CD14-positive monocyte (primary cell): Measurements from ENCODE around the gene PTMS. TPM values are rescaled to one million over a fixed set of nuclear protein-coding genes. Genes with fewer than 3 reads are reported as not detected.

Source experiments
- DNase-seq, 3 donors: peaks; one replicate each; pipeline ENCODE4 v3.0.0-alpha.2; 2011 to 2022
- H2AFZ ChIP-seq: 2 replicates; pipeline ENCODE4 v1.6.0; 2012; ENCODE audit warnings: mild to moderate bottlenecking, low read depth, low read length, inconsistent platforms; ENCODE audit not compliant: insufficient read depth, poor library complexity, severe bottlenecking
- H3K27ac ChIP-seq, 2 donors: 1 replicate in 1 of 2; 2 replicates in 1 of 2; pipeline ENCODE4 v1.5.1; 2012 to 2013; ENCODE audit warnings: low read length in 2 of 2, control low read depth in 1 of 2, inconsistent platforms in 1 of 2, low read depth in 1 of 2, mild to moderate bottlenecking in 1 of 2
- H3K27me3 ChIP-seq, 2 donors: one replicate each; pipeline versions ENCODE4 v1.6.0 to v1.6.1; 2011 to 2013; ENCODE audit warnings: low read length in 2 of 2; ENCODE audit not compliant: control insufficient read depth in 2 of 2, insufficient read depth in 2 of 2
- H3K36me3 ChIP-seq, 2 donors: replicated peaks in 1 of 2; 1 replicate in 1 of 2; 2 replicates in 1 of 2; pipeline versions ENCODE4 v1.5.1 to v1.6.1; 2012 to 2013; ENCODE audit warnings: low read length in 2 of 2, control low read depth in 1 of 2, inconsistent platforms in 1 of 2, mild to moderate bottlenecking in 1 of 2; ENCODE audit not compliant: insufficient read depth in 2 of 2, control insufficient read depth in 1 of 2
- H3K4me1 ChIP-seq, 2 donors: 1 replicate in 1 of 2; 2 replicates in 1 of 2; pipeline versions ENCODE4 v1.5.1 to v1.6.1; 2012 to 2013; ENCODE audit warnings: low read length in 2 of 2, control low read depth in 1 of 2, inconsistent platforms in 1 of 2, mild to moderate bottlenecking in 1 of 2, moderate library complexity in 1 of 2; ENCODE audit not compliant: insufficient read depth in 2 of 2, control insufficient read depth in 1 of 2
- H3K4me2 ChIP-seq: replicated peaks from 2 replicates; pipeline ENCODE3; 2012; ENCODE audit warnings: low read length, moderate library complexity, mild to moderate bottlenecking; ENCODE audit not compliant: poor library complexity, severe bottlenecking; ENCODE audit errors: extremely low read depth
- H3K4me3 ChIP-seq, 3 experiments: fragments of 200-600 bp in 1 of 3; sonication (generic) in 1 of 3; replicated peaks in 1 of 3; 1 replicate in 2 of 3; 2 replicates in 1 of 3; pipeline ENCODE4 v1.5.1; 2011 to 2013; ENCODE audit warnings: low read length in 3 of 3, mild to moderate bottlenecking in 3 of 3, control low read depth in 2 of 3, low read depth in 2 of 3, inconsistent platforms in 1 of 3, moderate library complexity in 1 of 3
- H3K79me2 ChIP-seq: 2 replicates; pipeline ENCODE4 v1.6.0; 2012; ENCODE audit warnings: mild to moderate bottlenecking, control low read depth, inconsistent platforms, low read length, moderate library complexity; ENCODE audit not compliant: insufficient read depth
- H3K9ac ChIP-seq: 2 replicates; pipeline ENCODE4 v1.6.0; 2017; ENCODE audit warnings: low read length, mild to moderate bottlenecking; ENCODE audit not compliant: insufficient read depth, poor library complexity, severe bottlenecking
- H3K9me3 ChIP-seq, 2 donors: replicated peaks in 1 of 2; 1 replicate in 1 of 2; 2 replicates in 1 of 2; pipeline versions ENCODE4 v1.5.1 to v1.6.1; 2012 to 2013; ENCODE audit warnings: low read length in 2 of 2, control low read depth in 1 of 2; ENCODE audit not compliant: control insufficient read depth in 1 of 2, insufficient read depth in 1 of 2
- H4K20me1 ChIP-seq: 2 replicates; pipeline ENCODE4 v1.6.0; 2012; ENCODE audit warnings: mild to moderate bottlenecking, low read length, control low read depth, moderate library complexity; ENCODE audit not compliant: insufficient read depth
- H3K27ac Mint-ChIP-seq, 7 donors: one replicate each; pipeline ENCODE4 v1.8.0; 2020; ENCODE audit warnings: mild to moderate bottlenecking in 7 of 7, mixed read lengths in 7 of 7, moderate library complexity in 6 of 7, inconsistent platforms in 2 of 7
- H3K27me3 Mint-ChIP-seq, 3 donors: one replicate each; pipeline ENCODE4 v1.8.0; 2021 to 2022; ENCODE audit warnings: low read depth in 3 of 3, mild to moderate bottlenecking in 3 of 3, mixed read lengths in 3 of 3, moderate library complexity in 3 of 3, inconsistent platforms in 1 of 3
- H3K36me3 Mint-ChIP-seq, 2 donors: one replicate each; pipeline ENCODE4 v1.8.0; 2020; ENCODE audit warnings: mixed read lengths in 2 of 2, inconsistent platforms in 1 of 2, mild to moderate bottlenecking in 1 of 2
- H3K4me1 Mint-ChIP-seq: one replicate; pipeline ENCODE4 v1.8.0; 2020; ENCODE audit warnings: mild to moderate bottlenecking, mixed read lengths
- H3K4me3 Mint-ChIP-seq, 2 donors: one replicate each; pipeline ENCODE4 v1.8.0; 2020; ENCODE audit warnings: mild to moderate bottlenecking in 2 of 2, mixed read lengths in 2 of 2, moderate library complexity in 1 of 2
- H3K9me3 Mint-ChIP-seq, 7 donors: one replicate each; pipeline ENCODE4 v1.8.0; 2020 to 2022; ENCODE audit warnings: mixed read lengths in 7 of 7, mild to moderate bottlenecking in 6 of 7, moderate library complexity in 6 of 7, inconsistent platforms in 2 of 7
- WGBS: methylation state at CpG from one replicate; pipeline ENCODE4 v1.1.5; 2013; ENCODE audit warnings: missing lambda C conversion rate; ENCODE audit not compliant: insufficient coverage; 5-methylcytosine and 5-hydroxymethylcytosine counted together
- intact Hi-C, 2 donors: fragments of 100-400 bp; cut with micrococcal nuclease; formaldehyde crosslinking; loops; one replicate each; pipeline versions ENCODE4 v1.15.0 to v1.15.1; 2023
- polyA plus RNA-seq, 3 donors: library from polyadenylated mRNA; depleted of rRNA in 1 of 3; unstranded in 2 of 3; stranded (reverse) in 1 of 3; fragments of 300-500 nt in 2 of 3; fragments of >200 nt in 1 of 3; fragmentation: Illumina TruSeq in 2 of 3; gene quantifications; 1 replicate in 2 of 3; 2 replicates in 1 of 3; pipeline ENCODE4 v1.2.3, GENCODE V29; 2012 to 2021
- TF ChIP-seq, protein P1 (sequence below): fragments of 200-600 bp; IDR thresholded peaks from one replicate; pipeline ENCODE4 v1.8.0; 2022; ENCODE audit warnings: antibody characterized with exemption, mild to moderate bottlenecking

The PTMS gene
- polyA plus RNA-seq, 3 donors: 2.4 to 9.7 (median 2.6) TPM

DNA sequence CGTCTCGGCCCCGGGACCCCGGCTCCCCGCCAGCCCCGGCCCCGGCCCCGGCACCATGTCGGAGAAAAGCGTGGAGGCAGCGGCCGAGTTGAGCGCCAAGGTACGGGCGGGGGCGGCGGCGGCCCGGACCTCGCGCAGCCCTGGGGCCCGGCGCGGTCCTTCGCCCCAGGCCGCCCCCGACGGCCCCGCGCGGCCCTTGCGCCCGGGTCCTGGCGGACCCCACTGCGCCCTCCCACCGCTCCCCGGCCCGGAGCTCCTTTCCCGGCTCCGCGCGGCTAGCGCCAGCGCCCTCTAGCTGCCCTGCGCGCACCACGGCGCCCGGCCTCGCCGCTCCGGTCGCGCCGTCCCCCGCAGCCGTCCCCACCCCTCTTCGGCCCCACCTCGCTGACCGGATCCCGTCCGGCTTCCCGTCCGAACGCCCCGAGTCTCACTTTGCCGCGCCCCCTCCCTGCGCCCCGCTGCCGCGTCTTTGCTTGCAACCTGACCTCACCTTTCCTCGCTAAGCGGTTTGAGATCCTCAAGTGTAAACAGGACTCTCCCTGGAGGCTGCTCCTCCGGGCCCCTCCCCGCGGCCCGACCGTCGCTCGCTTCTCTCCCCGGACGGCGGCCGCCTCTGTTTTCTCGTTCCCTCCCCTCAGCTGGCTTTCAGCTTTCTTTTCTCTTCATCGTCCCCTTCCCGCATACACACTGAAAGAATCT, 637 bp downstream of the PTMS start:
- H2AFZ ChIP-seq: peak overlapping the region; percentile 80
- H3K4me3 Mint-ChIP-seq: peak overlapping the region; percentile 84 to 91
- peak; percentile 43 to 68 (median 62) for DNase-seq
- peaks cover 0 to 9% (median 5%) of the 10 kb centered on the region in 7 donors for H3K9me3 Mint-ChIP-seq
- intact Hi-C loops: no loop called here
- H3K79me2 ChIP-seq: no peaks in the 10 kb centered on the region
- no peak overlapping the region for H3K27ac ChIP-seq
- peaks cover 49% of the 10 kb centered on the region for H3K4me1 Mint-ChIP-seq
- no peaks in the 10 kb centered on the region for H3K36me3 ChIP-seq
- TF ChIP-seq, protein P1, sequence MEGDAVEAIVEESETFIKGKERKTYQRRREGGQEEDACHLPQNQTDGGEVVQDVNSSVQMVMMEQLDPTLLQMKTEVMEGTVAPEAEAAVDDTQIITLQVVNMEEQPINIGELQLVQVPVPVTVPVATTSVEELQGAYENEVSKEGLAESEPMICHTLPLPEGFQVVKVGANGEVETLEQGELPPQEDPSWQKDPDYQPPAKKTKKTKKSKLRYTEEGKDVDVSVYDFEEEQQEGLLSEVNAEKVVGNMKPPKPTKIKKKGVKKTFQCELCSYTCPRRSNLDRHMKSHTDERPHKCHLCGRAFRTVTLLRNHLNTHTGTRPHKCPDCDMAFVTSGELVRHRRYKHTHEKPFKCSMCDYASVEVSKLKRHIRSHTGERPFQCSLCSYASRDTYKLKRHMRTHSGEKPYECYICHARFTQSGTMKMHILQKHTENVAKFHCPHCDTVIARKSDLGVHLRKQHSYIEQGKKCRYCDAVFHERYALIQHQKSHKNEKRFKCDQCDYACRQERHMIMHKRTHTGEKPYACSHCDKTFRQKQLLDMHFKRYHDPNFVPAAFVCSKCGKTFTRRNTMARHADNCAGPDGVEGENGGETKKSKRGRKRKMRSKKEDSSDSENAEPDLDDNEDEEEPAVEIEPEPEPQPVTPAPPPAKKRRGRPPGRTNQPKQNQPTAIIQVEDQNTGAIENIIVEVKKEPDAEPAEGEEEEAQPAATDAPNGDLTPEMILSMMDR: peak; percentile 67
- under 1% methylated on average over 88 of the region's 88 CpGs for WGBS
- H3K36me3 Mint-ChIP-seq: peaks cover 8 to 19% of the 10 kb centered on the region in 2 donors
- peak overlapping the region; percentile 18 to 81 (median 57) for H3K4me3 ChIP-seq
- peaks cover 46 to 68% (median 68%) of the 10 kb centered on the region in 3 donors for H3K27me3 Mint-ChIP-seq
- peaks cover 39 to 48% of the 10 kb centered on the region in 2 donors for H3K4me1 ChIP-seq
- peak overlapping the region; percentile 45 for H3K9ac ChIP-seq
- H4K20me1 ChIP-seq: no peaks in the 10 kb centered on the region
- H3K4me2 ChIP-seq: peak overlapping the region; percentile 84
- no peaks in the 10 kb centered on the region for H3K9me3 ChIP-seq
- peaks cover 19 to 58% of the 10 kb centered on the region in 2 donors for H3K27me3 ChIP-seq
- peak overlapping the region in 2 of 7 donors; percentile 15 to 46 for H3K27ac Mint-ChIP-seq

DNA sequence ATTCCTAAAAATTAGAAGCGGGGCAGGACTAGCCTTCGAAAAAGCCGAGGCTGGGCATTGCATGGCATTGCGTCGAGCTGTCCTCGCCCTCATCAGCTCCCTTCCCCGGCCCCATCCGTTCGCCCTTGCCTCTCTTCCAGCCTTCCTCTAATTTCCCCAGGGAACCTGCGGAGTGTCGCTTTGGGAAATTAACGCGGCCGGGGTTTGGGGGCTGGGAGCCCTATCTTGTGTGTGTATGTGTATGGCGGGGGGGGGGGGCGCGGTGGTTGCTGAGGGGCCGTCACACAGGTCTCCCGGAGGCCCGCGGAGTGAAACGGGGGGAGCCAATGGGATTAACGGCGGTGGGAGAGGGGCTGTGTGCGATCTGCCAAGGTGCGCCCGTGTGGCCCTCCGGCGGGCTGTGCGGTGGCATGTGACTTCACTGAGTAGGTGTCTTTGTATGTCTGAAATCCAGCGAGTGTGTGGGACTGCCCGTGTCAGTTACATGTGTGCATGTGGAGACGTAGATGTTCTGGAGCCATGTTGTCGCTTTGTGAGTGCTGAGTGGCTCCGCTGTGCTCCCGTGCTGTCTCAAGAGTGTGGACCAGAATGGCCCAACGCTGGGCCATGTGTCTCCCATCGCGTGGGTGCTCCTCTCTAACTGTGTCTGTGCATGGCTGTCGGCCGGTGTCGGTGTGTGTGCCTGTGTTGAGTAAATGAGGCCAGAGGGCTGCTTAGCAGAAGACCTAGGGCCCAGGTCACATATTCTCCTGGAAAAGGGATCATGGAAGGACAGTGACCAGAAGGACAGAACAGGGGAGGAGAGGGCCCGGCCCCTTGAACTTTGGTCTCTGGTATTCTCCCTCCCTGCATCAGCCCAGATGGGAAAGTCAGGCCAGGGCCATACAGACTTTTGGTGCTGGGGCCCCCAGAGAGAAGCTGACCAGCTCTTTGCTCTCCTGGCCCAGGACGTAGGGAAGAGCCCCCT, 1.5 kb downstream of the PTMS start:
- peaks cover 51 to 77% (median 76%) of the 10 kb centered on the region in 3 donors for H3K27me3 Mint-ChIP-seq

More for the DNA sequence above, 1.5 kb downstream of the PTMS start:
- H3K4me1 ChIP-seq: peaks cover 47 to 57% of the 10 kb centered on the region in 2 donors
- intact Hi-C loops: no loop called here
- no peaks in the 10 kb centered on the region for H3K36me3 ChIP-seq
- Mint-ChIP-seq H3K4me3 (peak overlapping the region; percentile 84 to 91), H3K9me3 (peaks cover 0 to 9% (median 5%) of the 10 kb centered on the region in 7 donors), H3K36me3 (peaks cover 8 to 19% of the 10 kb centered on the region in 2 donors), H3K27ac (peak overlapping the region in 4 of 7 donors; percentile 4 to 76 (median 26)), H3K4me1 (peaks cover 57% of the 10 kb centered on the region)
- peak overlapping the region; percentile 18 to 81 (median 57) for H3K4me3 ChIP-seq
- peak overlapping the region; percentile 80 for H2AFZ ChIP-seq
- peak overlapping the region; percentile 45 for H3K9ac ChIP-seq
- no peak for DNase-seq
- no peak overlapping the region for H3K27ac ChIP-seq
- H3K9me3 ChIP-seq: peaks cover 0 to under 1% of the 10 kb centered on the region in 2 donors
- peak overlapping the region; percentile 84 for H3K4me2 ChIP-seq
- peaks cover 19 to 60% of the 10 kb centered on the region in 2 donors for H3K27me3 ChIP-seq
- H4K20me1 ChIP-seq: no peaks in the 10 kb centered on the region
- 52% methylated on average over 35 of the region's 44 CpGs for WGBS
- H3K79me2 ChIP-seq: no peaks in the 10 kb centered on the region
- TF ChIP-seq, protein P1: no peak
